Endothelial cell of umbilical vein (primary cell): Measurements from ENCODE around the gene ETAA1. TPM values are rescaled to one million over a fixed set of nuclear protein-coding genes. Genes with fewer than 3 reads are reported as not detected.

Source experiments
- BruUV-seq: library from RNA; stranded (reverse); fragments of 400-500 nt; replicated peaks from 2 replicates; lab custom pipeline; 2021; lab: Mats Ljungman, UMichigan
- CTCF ChIA-PET: fragments of 300-600, 350-600 bp; sonication (Branson Sonifier 250); formaldehyde crosslinking; loops from one replicate; lab custom pipeline; 2021; ENCODE audit warnings: antibody characterized with exemption, inconsistent platforms; lab: Charles Lee
- POLR2A ChIA-PET: fragments of 300-600, 350-600 bp; sonication (Branson Sonifier 250); formaldehyde crosslinking; loops from one replicate; lab custom pipeline; 2021; ENCODE audit warnings: antibody characterized with exemption, inconsistent platforms; lab: Charles Lee
- DNase-seq: peaks from one replicate; pipeline ENCODE4 v3.0.0-alpha.2; 2011; ENCODE audit warnings: low read depth, low spot score
- FAIRE-seq: peaks from 2 replicates; lab custom pipeline; 2011; peaks lifted over from hg19 to GRCh38; lab: Jason Lieb, UNC
- H2AFZ ChIP-seq: 2 replicates; pipeline ENCODE4 v1.6.0; 2012; ENCODE audit warnings: low read depth, low read length, control low read depth, inconsistent platforms
- H3K27ac ChIP-seq: 2 replicates; pipeline ENCODE4 v1.5.1; 2011; ENCODE audit warnings: low read depth, mild to moderate bottlenecking, control low read depth, low read length, moderate library complexity; ENCODE audit not compliant: insufficient read depth
- H3K27me3 ChIP-seq, 2 experiments: 2 replicates each; pipeline versions ENCODE4 v1.6.0 to v1.6.1; 2011; ENCODE audit warnings: low read length in 2 of 2, mixed read lengths in 1 of 2; ENCODE audit not compliant: control insufficient read depth in 2 of 2, insufficient read depth in 2 of 2
- H3K36me3 ChIP-seq, 2 experiments: 2 replicates in 1 of 2; 3 replicates in 1 of 2; pipeline ENCODE4 v1.5.1; 2011; ENCODE audit warnings: low read length in 2 of 2, mild to moderate bottlenecking in 1 of 2, moderate library complexity in 1 of 2; ENCODE audit not compliant: control insufficient read depth in 2 of 2, insufficient read depth in 2 of 2; ENCODE audit errors: extremely low read depth in 1 of 2
- H3K4me1 ChIP-seq: 3 replicates; pipeline ENCODE4 v1.5.1; 2011; ENCODE audit warnings: mild to moderate bottlenecking, low read length; ENCODE audit not compliant: control insufficient read depth, insufficient read depth; ENCODE audit errors: extremely low read depth
- H3K4me2 ChIP-seq: 2 replicates; pipeline ENCODE4 v1.6.1; 2011; ENCODE audit warnings: low read length, control low read depth, mixed read lengths; ENCODE audit not compliant: insufficient read depth
- H3K4me3 ChIP-seq, 3 experiments: fragments of 200-600 bp in 1 of 3; sonication (generic), shearing (Covaris generic) in 1 of 3; replicated peaks in 1 of 3; 2 replicates each; pipeline ENCODE4 v1.5.1; 2011 to 2016; ENCODE audit warnings: control low read depth in 3 of 3, low read length in 3 of 3, mild to moderate bottlenecking in 2 of 3, inconsistent platforms in 1 of 3, low read depth in 1 of 3, moderate library complexity in 1 of 3; ENCODE audit not compliant: insufficient read depth in 1 of 3
- H3K79me2 ChIP-seq: 2 replicates; pipeline ENCODE4 v1.6.0; 2012; ENCODE audit warnings: low read length, inconsistent platforms; ENCODE audit not compliant: control insufficient read depth, insufficient read depth
- H3K9ac ChIP-seq: replicated peaks from 2 replicates; pipeline ENCODE3; 2011; ENCODE audit warnings: low read length, control low read depth; ENCODE audit not compliant: insufficient read depth; ENCODE audit errors: extremely low read depth
- H3K9me1 ChIP-seq: replicated peaks from 3 replicates; pipeline ENCODE4 v1.6.0; 2011; ENCODE audit warnings: mild to moderate bottlenecking, low read length; ENCODE audit not compliant: control insufficient read depth, insufficient read depth; ENCODE audit errors: extremely low read depth
- H3K9me3 ChIP-seq: replicated peaks from 2 replicates; pipeline ENCODE4 v1.5.1; 2012; ENCODE audit warnings: low read length, inconsistent platforms; ENCODE audit not compliant: control insufficient read depth, insufficient read depth
- H4K20me1 ChIP-seq: replicated peaks from 2 replicates; pipeline ENCODE3; 2011; ENCODE audit warnings: mild to moderate bottlenecking, low read length; ENCODE audit not compliant: control insufficient read depth, insufficient read depth; ENCODE audit errors: extremely low read depth
- CTCF ChIP-seq, 2 donors: IDR thresholded peaks; 1 replicate in 1 of 2; 2 replicates in 1 of 2; pipeline ENCODE4 v1.5.1; 2011; ENCODE audit warnings: low read length in 2 of 2, mild to moderate bottlenecking in 2 of 2, moderate library complexity in 2 of 2, control low read depth in 1 of 2, inconsistent platforms in 1 of 2, low read depth in 1 of 2; ENCODE audit not compliant: insufficient read depth in 1 of 2; ENCODE audit errors: extremely low read depth in 1 of 2
- EZH2 ChIP-seq: IDR thresholded peaks from 2 replicates; pipeline ENCODE4 v1.6.1; 2012; ENCODE audit warnings: borderline replicate concordance, low read depth, mild to moderate bottlenecking, moderate library complexity, low read length, inconsistent platforms; ENCODE audit not compliant: severe bottlenecking
- FOS ChIP-seq: IDR thresholded peaks from 2 replicates; pipeline ENCODE4 v1.6.1; 2011; ENCODE audit warnings: mild to moderate bottlenecking, low read length, moderate library complexity, borderline replicate concordance; ENCODE audit not compliant: insufficient read depth
- GATA2 ChIP-seq: IDR thresholded peaks from 2 replicates; pipeline ENCODE4 v1.7.0; 2011; ENCODE audit warnings: low read depth, mild to moderate bottlenecking, moderate library complexity, mixed read lengths, low read length; ENCODE audit not compliant: insufficient read length, insufficient read depth
- JUN ChIP-seq: IDR thresholded peaks from 2 replicates; pipeline ENCODE4 v1.6.1; 2011; ENCODE audit warnings: borderline replicate concordance, low read depth; ENCODE audit not compliant: insufficient read length, insufficient read depth
- MAX ChIP-seq: IDR thresholded peaks from 2 replicates; pipeline ENCODE4 v1.6.1; 2011; ENCODE audit not compliant: insufficient read depth, insufficient read length
- MYC ChIP-seq: IDR thresholded peaks from one replicate; pipeline ENCODE4 v1.6.1; 2011; ENCODE audit warnings: mild to moderate bottlenecking, low read depth, low read length
- POLR2A ChIP-seq: IDR thresholded peaks from 2 replicates; pipeline ENCODE4 v1.6.1; 2012; ENCODE audit warnings: low read depth, mild to moderate bottlenecking, control low read depth, low read length
- POLR2AphosphoS5 ChIP-seq: IDR thresholded peaks from 2 replicates; pipeline ENCODE4 v1.6.1; 2012; ENCODE audit warnings: low read depth, mild to moderate bottlenecking, control low read depth, low read length, moderate library complexity; ENCODE audit not compliant: insufficient read depth
- dilution Hi-C: fragments of 300-500 bp; cut with MboI; formaldehyde crosslinking; loops from one replicate; pipeline ENCODE4 v1.15.0; 2019; ENCODE audit warnings: low sequenced_read_pairs; ENCODE audit not compliant: extremely low pct_ligation_motif_present
- intact Hi-C: fragments of 100-400 bp; cut with micrococcal nuclease; formaldehyde crosslinking; loops from one replicate; pipeline ENCODE4 v1.10.0; 2022
- polyA plus RNA-seq, 4 experiments: library from polyadenylated mRNA; depleted of rRNA in 3 of 4; stranded (reverse) in 3 of 4; unstranded in 1 of 4; fragments of >200 nt; gene quantifications; 2 replicates each; pipeline versions ENCODE4 v1.2.1 to v1.2.3, GENCODE V29; 2011 to 2012; ENCODE audit warnings: missing spikeins in 1 of 4
- total RNA-seq: library from RNA; stranded (reverse); gene quantifications from 2 replicates; pipeline ENCODE4 v1.2.3, GENCODE V29; 2021

ETAA1 gene
- total and polyA plus RNA-seq, 2 donors (not counting 3 experiments of a cell fraction or from before 2014, with no cell fraction given), result 4.9 to 15.9 TPM

GRCh38 chr2:67378555-67378954 is 18.6 kb upstream of the ETAA1 start:
- DNase-seq (no peak), FAIRE-seq (no peak)
- Histone ChIP-seq H3K9me1 (no peaks in the 10 kb centered on the region), H3K79me2 (no peaks in the 10 kb centered on the region), H3K4me1 (peaks cover 2% of the 10 kb centered on the region), H3K27me3 (no peaks in the 10 kb centered on the region), H4K20me1 (no peaks in the 10 kb centered on the region), H3K4me3 (no peak overlapping the region), H3K4me2 (no peak overlapping the region), H2AFZ (no peak overlapping the region), H3K9ac (no peak overlapping the region), H3K36me3 (no peaks in the 10 kb centered on the region), H3K27ac (no peak overlapping the region), H3K9me3 (no peaks in the 10 kb centered on the region)
- TF ChIP-seq MAX (no peak), EZH2 (no peak), JUN (no peak), GATA2 (no peak), CTCF (IDR thresholded peaks at IDR 0.05; ENCODE audit: extremely low read depth in 1 of 2, insufficient read depth in 1 of 2, low read depth in 1 of 2, low read length in 2 of 2) (no peak), FOS (no peak), MYC (no peak), POLR2A (no peak), POLR2AphosphoS5 (no peak)
- BruUV-seq, result no TSS peak
- ChIA-PET POLR2A (no interaction called here), CTCF (no interaction called here)
- intact Hi-C loops (no loop called here), dilution Hi-C loops (no loop called here)
